NCI-H82 treated with DMSO at 0.1 percent for 48 hours (cell line): ENCODE results near the gene ATXN7L2.

Experiments
- DNase-seq: peaks from one replicate; lab custom pipeline; 2025; ENCODE audit not compliant: unreplicated experiment; lab: John Stamatoyannopoulos, UW

Gene ATXN7L2

GRCh38 chr1:109476825-109477224 lies 6.9 kb upstream of the ATXN7L2 start:
- no peak for DNase-seq

GRCh38 chr1:109477821-109478220 lies 5.9 kb upstream of the ATXN7L2 start:
- DNase-seq: no peak

DNA sequence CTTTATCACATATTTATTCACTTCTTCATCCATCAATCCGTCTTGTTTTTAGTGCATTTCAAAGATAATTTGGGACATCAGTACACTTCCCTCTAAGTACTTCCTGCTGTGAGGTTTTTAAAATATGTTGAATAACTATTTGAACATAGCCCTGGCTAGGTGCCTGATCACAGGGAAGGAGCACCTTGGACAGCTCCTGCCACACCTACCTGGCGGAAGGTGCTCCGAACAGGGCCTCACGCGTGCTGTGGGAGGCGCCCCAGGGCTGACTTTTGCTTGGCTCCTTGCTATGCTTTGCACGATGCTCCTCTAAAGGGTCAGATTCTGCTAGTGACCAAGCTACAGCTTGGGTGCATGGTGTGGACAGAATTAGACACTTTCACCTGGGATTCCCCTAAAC lies 4.9 kb upstream of the ATXN7L2 start:
- DNase-seq: no peak

GRCh38 chr1:109479311-109479710 lies 4.4 kb upstream of the ATXN7L2 start:
- DNase-seq: no peak

DNA sequence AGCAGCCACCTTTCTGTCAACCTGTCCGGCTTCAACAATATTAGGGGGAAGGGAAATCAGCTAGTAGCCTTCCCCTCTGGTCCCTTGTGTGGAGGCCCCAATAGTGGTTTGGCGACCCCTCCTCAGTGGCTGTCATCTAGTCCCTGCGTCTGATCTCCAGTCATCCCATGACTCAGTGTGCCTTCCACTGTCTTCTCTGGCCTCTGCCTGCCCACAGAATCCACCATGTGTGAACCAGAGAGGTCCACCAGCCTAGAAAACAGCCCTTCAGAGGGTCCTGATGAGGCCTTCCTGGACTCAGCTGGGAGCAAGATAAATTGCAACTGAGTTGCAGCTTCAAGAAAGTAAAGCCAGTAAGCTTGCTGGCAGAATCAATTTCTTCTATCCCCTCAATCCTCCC lies 3.8 kb upstream of the ATXN7L2 start:
- DNase-seq: no peak

- DNase-seq: no peak
Observed at GRCh38 chr1:109481646-109482045, 2.1 kb upstream of the ATXN7L2 start.

GRCh38 chr1:109482242-109482641 lies 1.5 kb upstream of the ATXN7L2 start:
- no peak for DNase-seq

DNA sequence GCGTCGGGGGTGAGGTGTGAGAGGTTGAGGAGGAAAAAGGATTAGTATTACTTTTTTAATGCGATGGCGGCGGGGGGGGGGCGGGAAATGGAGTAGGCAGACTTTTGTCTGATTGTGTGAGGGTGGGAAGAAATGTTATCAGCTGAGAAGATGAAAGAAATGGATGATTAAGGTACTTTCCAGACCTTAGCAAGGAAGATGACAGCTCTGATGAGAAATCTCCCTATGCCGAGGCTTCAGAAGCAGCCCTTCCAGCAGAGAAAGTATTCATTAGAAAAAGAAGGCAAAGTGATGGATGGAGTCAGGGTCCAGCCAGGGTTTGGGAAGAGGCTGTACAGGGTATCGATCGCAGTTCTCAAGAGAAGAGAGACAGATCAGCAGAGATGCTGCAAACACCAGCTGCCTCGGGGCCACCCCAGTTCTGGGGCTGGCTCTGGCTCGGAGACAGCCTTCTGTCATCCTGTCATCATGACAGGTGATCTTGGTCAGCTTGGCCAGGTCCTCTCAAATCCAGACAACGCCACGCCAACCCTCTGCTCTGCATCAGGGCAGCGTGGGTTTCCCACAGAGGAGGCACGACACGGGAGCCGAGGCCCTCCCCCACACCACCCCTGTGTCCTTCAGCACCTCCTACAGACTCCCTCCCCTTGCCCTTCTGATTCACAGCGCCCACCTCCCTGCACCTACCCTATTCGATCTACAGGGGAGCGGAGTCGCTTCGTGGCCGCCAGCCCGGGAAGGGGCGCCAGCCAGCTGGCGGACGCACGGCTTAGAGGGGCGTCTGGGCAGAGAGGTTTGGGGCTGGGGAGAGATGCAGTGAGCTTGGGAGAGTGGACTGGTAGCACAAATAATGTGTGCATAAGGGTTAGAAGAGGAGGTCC lies 674 bp upstream of the ATXN7L2 start:
- DNase-seq: peak; percentile 78

DNA sequence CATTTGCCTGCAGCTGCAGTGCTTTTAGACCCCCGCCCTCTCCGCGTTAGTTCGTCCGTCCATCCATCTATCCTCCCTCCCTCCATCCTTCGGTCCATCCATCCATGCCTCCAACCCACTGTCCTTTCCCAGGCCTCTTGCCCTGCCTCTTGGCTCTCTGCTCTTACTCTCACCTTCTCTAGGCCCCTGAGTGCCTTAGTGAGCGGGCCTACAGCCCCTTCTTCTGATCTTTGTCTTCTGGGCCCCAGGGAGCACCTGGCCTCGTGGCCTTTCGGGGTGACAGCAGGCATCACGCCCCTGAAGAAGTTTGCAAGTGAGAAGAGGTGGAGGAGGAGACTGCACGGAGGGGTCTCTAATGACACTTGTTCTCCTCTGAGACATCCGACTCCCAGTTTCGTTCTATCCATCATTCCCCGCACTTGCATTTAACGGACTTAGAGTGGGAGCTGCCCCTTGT lies 842 bp downstream of the ATXN7L2 start:
- DNase-seq: no peak

GRCh38 chr1:109485001-109485400 lies 1.3 kb downstream of the ATXN7L2 start:
- no peak for DNase-seq

- no peak for DNase-seq
Observed at GRCh38 chr1:109487261-109487660, 3.6 kb downstream of the ATXN7L2 start.

DNA sequence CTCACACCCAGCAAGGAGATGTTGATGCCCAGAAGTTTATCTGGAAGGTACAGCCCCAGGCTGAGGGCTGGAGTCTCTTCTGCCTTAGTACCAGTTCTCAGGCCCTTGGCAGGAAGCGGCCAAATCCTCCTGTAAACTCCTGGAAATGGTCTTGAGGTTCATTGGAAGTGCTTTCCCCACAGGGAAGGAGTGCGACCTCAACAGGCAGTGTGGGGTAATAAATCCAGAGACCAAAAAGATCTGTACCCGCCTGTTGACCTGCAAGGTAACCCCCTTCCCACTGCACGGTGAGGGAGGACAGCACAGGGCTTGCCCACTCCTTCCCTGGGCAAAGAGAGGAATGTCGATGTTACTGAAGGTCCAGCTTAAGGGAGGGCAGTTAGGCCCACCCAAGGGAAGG lies 4.5 kb downstream of the ATXN7L2 start:
- DNase-seq: no peak

DNA sequence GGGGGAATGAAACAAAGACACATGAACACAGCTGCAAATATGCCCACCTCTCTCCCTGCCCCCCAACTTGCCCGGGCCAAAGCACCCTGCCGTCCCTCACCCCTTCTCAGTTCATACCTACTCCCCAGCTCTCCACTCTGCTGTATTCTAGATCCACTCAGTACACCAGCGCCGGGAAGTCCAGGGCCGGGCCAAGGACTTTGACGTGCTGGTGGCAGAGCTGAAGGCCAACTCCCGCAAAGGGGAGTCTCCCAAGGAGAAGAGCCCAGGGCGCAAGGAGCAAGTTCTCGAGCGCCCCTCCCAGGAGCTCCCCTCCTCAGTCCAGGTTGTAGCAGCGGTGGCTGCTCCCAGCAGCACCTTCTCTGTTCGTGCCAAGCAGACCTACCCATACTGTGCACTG lies 5.0 kb downstream of the ATXN7L2 start:
- DNase-seq: no peak

- peak; percentile 29 for DNase-seq
Observed at GRCh38 chr1:109490029-109490933, 6.6 kb downstream of the ATXN7L2 start.

DNA sequence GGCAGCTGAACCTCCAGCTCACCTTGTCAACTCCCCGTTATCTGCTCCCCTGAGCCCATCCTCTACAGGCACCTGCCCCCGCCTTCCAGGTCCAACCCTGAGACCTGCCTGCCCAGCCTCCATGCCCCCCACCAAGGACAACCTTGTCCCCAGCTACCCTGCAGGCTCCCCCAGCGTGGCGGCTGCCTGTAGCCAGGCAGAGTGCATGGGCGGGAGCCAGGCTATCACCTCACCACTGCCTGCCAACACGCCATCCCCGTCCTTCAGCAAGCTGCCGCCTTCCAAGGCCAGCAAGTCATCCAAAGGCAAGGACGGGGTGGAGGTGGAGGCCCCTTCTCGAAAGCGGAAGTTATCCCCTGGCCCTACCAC lies 7.2 kb downstream of the ATXN7L2 start:
- no peak for DNase-seq

GRCh38 chr1:109491372-109491771 lies 7.7 kb downstream of the ATXN7L2 start:
- no peak for DNase-seq

DNA sequence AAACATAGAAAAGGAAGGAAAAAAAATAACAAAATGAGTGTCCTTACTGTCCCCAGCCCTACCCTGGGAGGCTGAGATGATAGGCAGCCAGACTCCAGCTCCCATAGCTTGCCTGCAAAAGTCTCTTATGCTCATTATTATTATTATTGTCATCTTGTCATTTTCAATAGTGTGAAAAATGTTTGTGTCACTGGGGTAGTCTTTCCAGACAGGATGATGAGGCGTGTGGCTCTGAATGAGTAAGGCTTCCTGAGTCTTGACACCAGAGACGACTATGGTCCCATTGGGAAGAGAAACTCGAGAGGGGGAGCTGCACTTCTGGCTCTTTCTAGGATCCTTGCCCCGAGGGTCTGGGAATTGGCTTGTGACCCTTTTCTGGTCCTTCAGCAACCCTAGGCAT lies 9.1 kb downstream of the ATXN7L2 start:
- no peak for DNase-seq

- no peak for DNase-seq
Observed at GRCh38 chr1:109493227-109493626, 9.5 kb downstream of the ATXN7L2 start.

GRCh38 chr1:109493805-109494539 lies 10.3 kb downstream of the ATXN7L2 start, which contains the start of gene CYB561D1:
CYB561D1 (plus strand) TSS chr1:109494094; CDS start chr1:109494140, 46 bp downstream.
- peak; percentile 69 for DNase-seq

GRCh38 chr1:109495738-109496137 lies 12.0 kb downstream of the ATXN7L2 start:
- no peak for DNase-seq
